Mucosa of rectum (tissue), 2 donors: ENCODE data around the gene UQCRQ.
A peak's percentile ranks its signal among the peaks of the same experiment; 100 is the strongest.

Experiments
- H3K27ac ChIP-seq, 2 donors: one replicate each; pipeline ENCODE4 v1.7.0; 2013; ENCODE audit warnings: inconsistent platforms in 2 of 2, low read depth in 2 of 2, low read length in 2 of 2
- H3K27me3 ChIP-seq, 2 donors: one replicate each; pipeline ENCODE4 v1.7.0; 2013; ENCODE audit warnings: low read length in 2 of 2; ENCODE audit not compliant: control insufficient read depth in 2 of 2, insufficient read depth in 2 of 2
- H3K36me3 ChIP-seq, 2 donors: one replicate each; pipeline ENCODE4 v1.7.0; 2013; ENCODE audit warnings: low read length in 2 of 2; ENCODE audit not compliant: control insufficient read depth in 2 of 2, insufficient read depth in 2 of 2
- H3K4me1 ChIP-seq, 2 donors: one replicate each; pipeline ENCODE4 v1.7.0; 2013; ENCODE audit warnings: low read length in 2 of 2, mild to moderate bottlenecking in 1 of 2; ENCODE audit not compliant: control insufficient read depth in 2 of 2, insufficient read depth in 2 of 2
- H3K4me3 ChIP-seq, 2 donors: one replicate each; pipeline ENCODE4 v1.7.0; 2013; ENCODE audit warnings: low read length in 2 of 2
- H3K9ac ChIP-seq, 2 donors: one replicate each; pipeline ENCODE4 v1.7.0; 2013; ENCODE audit warnings: low read length in 2 of 2, low read depth in 1 of 2, mild to moderate bottlenecking in 1 of 2
- H3K9me3 ChIP-seq, 2 donors: one replicate each; pipeline ENCODE4 v1.7.0; 2013; ENCODE audit warnings: low read length in 2 of 2; ENCODE audit not compliant: control insufficient read depth in 2 of 2
- donor health status: healthy.
- donor health status: Normal muscosa, but diverticular disease.

The UQCRQ gene

DNA sequence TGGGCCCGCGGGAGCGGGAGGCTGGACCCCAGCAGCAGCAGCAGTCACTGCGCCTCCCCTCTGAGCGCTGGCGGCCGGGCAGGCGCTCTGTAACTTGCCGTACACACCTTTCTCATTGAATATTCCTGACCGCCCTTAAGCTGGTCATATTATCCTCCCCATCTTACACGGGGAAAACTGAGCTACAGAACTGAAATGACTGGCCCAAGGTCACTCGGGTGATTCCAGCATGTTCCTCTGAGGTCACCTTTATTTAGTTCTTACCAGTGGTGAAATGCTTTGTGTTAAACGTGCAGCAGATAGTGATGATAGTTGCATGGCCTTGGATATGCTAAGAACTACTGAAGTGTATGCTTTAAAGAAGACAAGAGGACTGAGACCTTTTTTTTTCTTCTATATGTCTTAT lies 607 bp downstream of the UQCRQ start:
- Histone ChIP-seq H3K4me3 (peak overlapping the region; percentile 91 to 93), H3K9me3 (no peaks in the 10 kb centered on the region)

DNA sequence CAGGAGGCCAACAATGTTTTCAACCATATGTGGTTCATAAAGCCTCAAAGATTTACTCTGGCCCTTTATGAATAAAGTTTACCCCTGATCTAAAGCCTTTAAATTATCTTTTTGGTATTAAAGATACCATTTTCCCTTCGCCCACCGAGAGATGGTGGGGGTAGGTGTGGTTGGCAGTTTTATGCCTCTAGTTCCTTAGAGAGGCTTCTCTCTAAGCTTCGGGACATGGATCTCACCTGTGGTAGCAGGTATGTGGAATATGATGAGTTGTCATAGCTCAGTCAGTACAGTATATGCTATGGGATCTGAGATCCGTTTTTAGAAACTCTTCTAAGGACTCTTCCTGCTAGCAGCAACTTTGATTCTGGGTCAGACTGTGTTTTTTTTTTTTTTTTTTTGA lies 2.3 kb downstream of the UQCRQ start:
- no peak overlapping the region for H3K27ac ChIP-seq
- H3K4me1 ChIP-seq = peaks cover 15 to 32% of the 10 kb centered on the region in 2 donors
- H3K9me3 ChIP-seq = no peaks in the 10 kb centered on the region
- no peaks in the 10 kb centered on the region for H3K27me3 ChIP-seq
- H3K36me3 ChIP-seq = peaks cover 25 to 32% of the 10 kb centered on the region in 2 donors
- no peak overlapping the region for H3K4me3 ChIP-seq
- no peak overlapping the region for H3K9ac ChIP-seq

More for the DNA sequence above, 607 bp downstream of the UQCRQ start:
- Histone ChIP-seq H3K27me3 (no peaks in the 10 kb centered on the region), H3K9ac (peak overlapping the region; percentile 97 to 98), H3K36me3 (peaks cover 19 to 24% of the 10 kb centered on the region in 2 donors), H3K4me1 (peaks cover 15 to 17% of the 10 kb centered on the region in 2 donors), H3K27ac (peak overlapping the region; percentile 91 to 94)

DNA sequence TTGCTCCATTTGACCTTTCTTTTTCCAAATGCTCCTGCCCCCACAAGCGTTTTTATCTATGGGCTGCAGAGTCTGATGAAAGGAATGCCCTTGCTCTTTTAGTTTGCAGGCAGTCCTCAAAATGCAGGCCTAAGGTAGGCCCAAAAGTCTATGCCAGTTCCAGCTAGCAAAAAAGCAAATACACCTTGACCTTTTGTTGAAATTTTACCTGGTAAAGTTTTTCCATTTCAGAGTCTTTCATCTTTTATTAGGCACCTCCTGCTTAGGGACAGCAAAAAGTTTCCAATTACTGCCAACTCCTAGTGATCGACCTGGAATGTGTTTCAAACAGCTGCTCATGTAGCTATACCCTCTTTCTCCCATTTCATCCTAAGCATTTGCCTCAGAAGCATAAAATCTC lies 4.4 kb downstream of the UQCRQ start:
- H3K4me1 ChIP-seq = peaks cover 10 to 31% of the 10 kb centered on the region in 2 donors
- H3K27me3 ChIP-seq = no peaks in the 10 kb centered on the region
- no peaks in the 10 kb centered on the region for H3K9me3 ChIP-seq
- H3K36me3 ChIP-seq = peaks cover 28 to 34% of the 10 kb centered on the region in 2 donors
- no peak overlapping the region for H3K27ac ChIP-seq
- no peak overlapping the region for H3K4me3 ChIP-seq
- no peak overlapping the region for H3K9ac ChIP-seq

DNA sequence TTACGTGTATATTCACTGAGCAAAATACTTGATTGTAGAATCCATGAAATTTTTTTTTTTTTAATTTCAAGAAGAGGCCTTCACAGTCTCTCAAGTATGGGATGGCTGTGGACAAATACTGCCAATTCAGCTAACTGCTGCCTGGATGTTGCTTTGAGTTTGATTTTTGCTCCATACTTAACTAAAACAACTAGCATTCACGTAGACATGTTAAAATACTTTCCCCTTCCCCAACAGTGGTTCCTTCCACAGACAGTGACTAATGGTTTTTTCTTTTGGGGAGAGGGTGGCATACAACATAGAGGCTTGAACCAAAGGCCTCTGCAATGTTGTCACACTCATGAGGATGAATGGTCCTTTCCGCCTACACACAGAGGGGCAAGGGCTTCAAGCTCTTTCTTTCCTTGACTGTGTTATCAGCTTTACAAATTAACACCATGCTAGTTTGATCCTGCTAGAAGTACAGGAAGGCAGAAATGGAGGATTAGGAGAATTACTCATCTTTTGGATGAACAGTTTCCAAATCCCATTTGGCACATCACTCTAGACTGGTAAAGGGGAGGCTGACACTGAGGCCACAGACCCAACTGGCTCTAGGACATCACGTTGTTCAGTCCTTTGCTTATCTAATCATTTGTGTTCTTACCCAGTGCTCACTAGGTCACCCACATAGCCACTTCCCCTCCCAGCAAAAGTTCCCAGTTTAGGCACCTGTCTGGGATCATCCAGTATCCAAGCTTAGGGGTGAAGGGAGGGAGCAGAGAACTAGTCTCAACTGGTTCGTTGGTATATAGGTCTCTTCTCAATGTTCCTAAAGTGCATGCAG lies 5.2 kb downstream of the UQCRQ start:
- H3K4me3 ChIP-seq = no peak overlapping the region
- H3K9me3 ChIP-seq = no peaks in the 10 kb centered on the region
- H3K27ac ChIP-seq = no peak overlapping the region
- H3K36me3 ChIP-seq = peaks cover 28 to 34% of the 10 kb centered on the region in 2 donors
- peaks cover 9 to 32% of the 10 kb centered on the region in 2 donors for H3K4me1 ChIP-seq
- no peak overlapping the region for H3K9ac ChIP-seq
- H3K27me3 ChIP-seq = no peaks in the 10 kb centered on the region

DNA sequence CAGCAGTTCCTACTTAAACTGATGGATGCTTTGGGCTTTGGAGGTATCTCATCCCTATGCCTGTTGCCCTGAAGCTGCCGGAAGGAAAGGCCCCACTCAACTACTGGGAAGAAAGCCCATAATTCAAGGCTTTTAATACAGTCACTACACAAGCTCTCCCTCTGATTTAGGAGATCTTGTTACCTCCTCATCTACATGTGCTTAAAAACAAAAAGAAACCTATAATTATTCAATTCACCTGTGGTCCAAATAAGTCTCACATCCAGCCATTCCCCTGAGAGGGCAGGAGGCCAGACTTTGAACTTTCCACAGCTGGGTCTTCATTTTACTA lies 6.3 kb downstream of the UQCRQ start:
- Histone ChIP-seq H3K27ac (peak overlapping the region; percentile 40 to 62), H3K9ac (no peak overlapping the region)

DNA sequence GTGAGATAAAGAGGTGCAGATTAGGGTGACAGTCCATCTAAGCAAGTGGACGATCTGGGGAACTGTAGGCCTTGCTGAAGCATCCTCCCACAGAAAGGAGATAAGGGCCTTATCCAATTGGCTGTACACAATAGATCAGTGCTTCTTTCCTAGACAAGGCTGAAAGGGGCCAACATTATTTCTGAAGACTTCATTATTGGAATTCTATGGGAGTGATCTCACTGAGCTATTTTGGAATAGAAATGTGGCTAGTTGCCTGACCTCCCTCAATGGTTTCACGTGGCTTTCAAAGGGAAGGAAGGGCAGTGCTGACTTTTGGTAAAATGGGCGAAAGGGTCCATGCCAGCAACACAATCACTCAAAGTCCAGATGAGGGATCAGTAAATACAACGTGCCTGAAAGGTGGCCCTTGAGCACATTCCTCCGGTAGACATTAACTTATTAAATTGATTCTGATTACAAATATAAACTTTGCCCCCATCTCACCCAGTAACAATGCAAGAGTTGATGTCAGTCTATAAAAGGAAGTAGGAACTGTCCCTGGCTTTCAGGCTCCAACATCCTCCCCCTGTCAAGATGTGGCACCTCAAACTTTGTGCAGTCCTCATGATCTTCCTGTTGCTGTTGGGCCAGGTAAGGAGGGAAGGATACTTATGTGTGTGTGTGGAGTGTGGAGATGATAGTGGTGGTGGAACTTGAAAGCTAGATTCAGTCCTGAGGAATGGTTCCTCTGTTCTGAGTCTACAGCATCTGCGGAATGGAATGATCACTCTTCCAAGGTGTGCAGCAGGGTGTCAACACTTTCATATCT lies 6.9 kb downstream of the UQCRQ start, which contains the start of gene LEAP2:
Gene LEAP2 (plus strand): TSS at position 550 of the 811 bp plus-strand sequence. CDS start 27 bp downstream, at position 577.
- Histone ChIP-seq H3K27me3 (no peaks in the 10 kb centered on the region), H3K4me1 (peaks cover 0 to 28% of the 10 kb centered on the region in 2 donors), H3K36me3 (peaks cover 31 to 32% of the 10 kb centered on the region in 2 donors), H3K4me3 (peak within 1 kb of the TSS in 1 of 2 donors; percentile 23), H3K9ac (peak within 1 kb of the TSS in 1 of 2 donors; percentile 4), H3K27ac (peak within 1 kb of the TSS; percentile 54 to 64), H3K9me3 (no peaks in the 10 kb centered on the region)

More for the DNA sequence above, 6.3 kb downstream of the UQCRQ start:
- no peaks in the 10 kb centered on the region for H3K9me3 ChIP-seq
- H3K4me1 ChIP-seq = peaks cover 0 to 26% of the 10 kb centered on the region in 2 donors
- H3K27me3 ChIP-seq = no peaks in the 10 kb centered on the region
- peaks cover 32 to 34% of the 10 kb centered on the region in 2 donors for H3K36me3 ChIP-seq
- no peak overlapping the region for H3K4me3 ChIP-seq

DNA sequence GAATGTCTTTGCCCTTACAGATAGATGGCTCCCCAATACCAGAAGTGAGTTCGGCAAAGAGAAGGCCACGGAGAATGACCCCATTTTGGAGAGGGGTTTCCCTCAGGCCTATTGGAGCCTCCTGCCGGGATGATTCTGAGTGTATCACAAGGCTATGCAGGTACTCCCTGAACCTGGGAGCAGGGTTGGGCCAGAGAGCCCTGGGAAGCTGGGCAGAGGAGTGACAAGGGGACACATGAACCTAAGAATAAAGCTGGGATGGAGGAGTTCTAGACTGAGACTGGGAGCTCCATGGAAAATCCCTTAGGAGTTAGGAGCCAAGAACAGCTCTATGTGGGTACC lies 7.5 kb downstream of the UQCRQ start:
- H3K9ac ChIP-seq = peak overlapping the region in 1 of 2 donors; percentile 4
- peak overlapping the region; percentile 54 to 64 for H3K27ac ChIP-seq
- H3K4me1 ChIP-seq = peaks cover 0 to 29% of the 10 kb centered on the region in 2 donors
- peak overlapping the region in 1 of 2 donors; percentile 23 for H3K4me3 ChIP-seq
- H3K36me3 ChIP-seq = peaks cover 28 to 30% of the 10 kb centered on the region in 2 donors
- H3K27me3 ChIP-seq = no peaks in the 10 kb centered on the region
- H3K9me3 ChIP-seq = no peaks in the 10 kb centered on the region

DNA sequence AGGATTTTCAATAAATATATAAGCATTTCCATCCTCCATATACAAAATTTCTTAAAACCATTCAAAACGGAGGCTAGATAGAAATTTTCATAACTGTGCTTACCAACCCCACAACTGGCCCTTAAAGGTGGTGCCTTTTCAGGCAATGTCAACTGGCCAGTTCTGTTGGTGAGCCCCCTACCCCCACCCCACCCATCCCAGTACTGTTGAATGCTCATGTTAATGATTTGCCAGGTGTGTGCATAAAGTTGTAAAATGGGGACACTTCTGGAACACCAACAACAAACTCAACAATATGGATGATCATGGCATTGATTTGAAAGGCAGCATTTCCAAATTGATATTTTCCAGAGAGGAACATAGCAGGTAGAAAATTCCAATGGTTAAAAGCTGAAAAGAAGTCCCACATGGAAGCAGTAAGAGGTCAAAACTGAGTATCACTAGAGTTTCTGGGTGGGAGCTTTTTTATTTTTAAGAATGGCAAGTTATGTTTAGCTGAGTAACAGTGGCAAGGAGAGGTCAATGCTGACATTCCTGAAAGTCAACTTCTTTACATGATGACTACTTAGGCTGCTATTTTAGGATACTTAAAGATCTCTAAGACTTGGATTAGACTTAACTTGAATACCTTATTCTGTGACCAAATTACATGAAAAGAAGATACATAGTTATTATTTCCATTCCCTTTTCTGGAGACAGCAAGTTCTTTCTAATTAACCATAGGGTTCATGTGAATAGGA lies 9.7 kb downstream of the UQCRQ start:
- no peak overlapping the region for H3K27ac ChIP-seq
- no peaks in the 10 kb centered on the region for H3K9me3 ChIP-seq
- no peak overlapping the region for H3K4me3 ChIP-seq
- no peaks in the 10 kb centered on the region for H3K27me3 ChIP-seq
- H3K36me3 ChIP-seq = peaks cover 35 to 39% of the 10 kb centered on the region in 2 donors
- H3K9ac ChIP-seq = no peak overlapping the region
- H3K4me1 ChIP-seq = peaks cover 0 to 29% of the 10 kb centered on the region in 2 donors

DNA sequence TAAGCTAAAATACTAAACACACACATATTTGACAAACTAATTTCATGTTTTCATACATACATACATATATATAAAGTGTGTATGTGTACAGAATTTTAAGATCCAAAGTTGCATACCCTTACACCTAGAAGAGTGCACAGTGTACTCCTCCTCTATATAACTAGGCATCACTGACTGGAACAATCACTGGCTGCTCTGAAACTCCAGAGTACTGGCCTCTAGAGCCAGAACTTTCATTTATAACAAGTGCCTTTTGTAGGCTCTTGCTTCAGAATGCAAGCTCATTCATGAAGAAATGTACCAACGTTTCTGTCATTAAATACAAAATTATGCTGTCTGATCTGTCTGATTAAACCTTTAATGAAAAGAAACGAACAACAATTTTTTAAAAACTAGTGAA lies 11.0 kb downstream of the UQCRQ start:
- peak overlapping the region in 1 of 2 donors; percentile 14 for H3K9ac ChIP-seq
- H3K4me1 ChIP-seq = peaks cover 0 to 26% of the 10 kb centered on the region in 2 donors
- H3K4me3 ChIP-seq = no peak overlapping the region
- H3K9me3 ChIP-seq = no peaks in the 10 kb centered on the region
- peak overlapping the region; percentile 1 to 76 for H3K27ac ChIP-seq
- no peaks in the 10 kb centered on the region for H3K27me3 ChIP-seq
- H3K36me3 ChIP-seq = peaks cover 34 to 37% of the 10 kb centered on the region in 2 donors
